Right lobe of liver (tissue), 6 donors: ENCODE data around the gene SLC31A1. TPM values are rescaled to one million over a fixed set of nuclear protein-coding genes. Genes with fewer than 3 reads are reported as not detected.

Experiments
- ATAC-seq, 4 donors: fragments of 200-7000 bp; cut with Tn5 transposase; one replicate each; pipeline ENCODE4 v1.9.1; 2020; ENCODE audit warnings: mild to moderate bottlenecking in 4 of 4, moderate library complexity in 4 of 4
- DNase-seq, 3 donors: peaks; one replicate each; pipeline ENCODE4 v3.0.0-alpha.2; 2020
- H3K27ac ChIP-seq, 3 donors: fragments of 200-600 bp; one replicate each; pipeline ENCODE4 v1.8.0; 2022
- H3K27me3 ChIP-seq, 2 donors: fragments of 200-600 bp; one replicate each; pipeline ENCODE4 v1.8.0; 2022
- H3K36me3 ChIP-seq, 4 donors: fragments of 200-600 bp; sonication (generic) in 1 of 4; one replicate each; pipeline versions ENCODE4 v1.5.1 to v1.8.0; 2017 to 2022; ENCODE audit warnings: control low read depth in 1 of 4
- H3K4me1 ChIP-seq, 4 donors: fragments of 200-600 bp; sonication (generic) in 1 of 4; one replicate each; pipeline versions ENCODE4 v1.5.1 to v1.8.0; 2017 to 2022; ENCODE audit warnings: control low read depth in 1 of 4
- H3K4me3 ChIP-seq, 3 donors: fragments of 200-600 bp; one replicate each; pipeline ENCODE4 v1.8.0; 2022
- H3K9me3 ChIP-seq, 4 donors: fragments of 200-600 bp; sonication (generic) in 1 of 4; one replicate each; pipeline versions ENCODE4 v1.5.1 to v1.8.0; 2017 to 2022; ENCODE audit warnings: control low read depth in 1 of 4
- CTCF ChIP-seq, 4 donors: fragments of 200-600 bp in 3 of 4; fragments of 450-650 bp in 1 of 4; IDR thresholded peaks; one replicate each; pipeline versions ENCODE4 v1.5.1 to v1.8.0; 2016 to 2022; ENCODE audit warnings: antibody characterized with exemption in 4 of 4, mild to moderate bottlenecking in 2 of 4
- POLR2A ChIP-seq: fragments of 450-650 bp; IDR thresholded peaks from one replicate; pipeline ENCODE4 v1.6.1; 2017; ENCODE audit warnings: antibody characterized with exemption, mild to moderate bottlenecking
- WGBS: methylation state at CpG from one replicate; pipeline ENCODE4 v1.1.6; 2018; ENCODE audit warnings: low coverage, low lambda C conversion rate; ENCODE audit not compliant: insufficient coverage; ENCODE audit errors: missing lambda C conversion rate; 5-methylcytosine and 5-hydroxymethylcytosine counted together
- intact Hi-C, 2 donors: fragments of 100-400 bp; cut with DNase I; formaldehyde crosslinking; loops; one replicate each; pipeline versions ENCODE4 v1.11.2 to v1.14.1; 2022
- total RNA-seq, 6 experiments: library from RNA; depleted of rRNA in 2 of 6; stranded (reverse); fragments of >200 nt in 2 of 6; fragmentation: NEBNext Ultra II Directional in 3 of 6; extraction: Animal tissue kit (Norgen Biotek cat#: 25700) in 3 of 6; gene quantifications; one replicate each; pipeline versions ENCODE4 v1.1.0 to v1.2.4, GENCODE V29; 2016 to 2023
- donor health status: DM: no; HTN: yes; CAD: no.
- donor health status: DM: no; HTN: no; CAD: no.
- donor health status: DM: no; HTN: no; CAD: no.
- donor health status: DM: no; HTN: yes; CAD: no.
- donor health status: DM: no; HTN: yes; CAD: no.

SLC31A1 gene
- total RNA-seq, 6 experiments from 2014 or later, result 48.0 to 92.6 (median 71.5) TPM

DNA sequence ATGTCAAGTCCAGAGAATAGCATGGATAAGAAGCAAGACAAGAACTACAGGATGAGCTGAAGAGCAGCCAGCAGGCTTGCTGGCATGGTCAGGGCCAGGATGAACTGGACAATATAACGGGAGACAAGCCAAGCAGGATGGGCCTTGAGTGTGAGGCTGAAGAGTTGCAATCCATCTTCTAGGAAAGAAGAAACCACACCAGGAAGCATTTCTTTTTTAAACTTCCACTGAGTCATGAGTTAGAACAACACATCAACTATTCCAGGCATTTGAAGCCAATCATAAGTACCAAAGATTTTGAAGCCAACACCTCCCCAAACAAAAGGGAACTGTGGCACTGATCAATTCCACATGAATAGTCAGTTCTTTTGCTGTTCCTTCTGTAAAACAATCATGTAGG, 43.3 kb upstream of the SLC31A1 start:
- Histone ChIP-seq H3K27me3 (no peaks in the 10 kb centered on the region), H3K36me3 (peaks cover 0 to 76% (median 25%) of the 10 kb centered on the region in 4 donors)
- WGBS, result 30% methylated on average over 1 of the region's 1 CpG

DNA sequence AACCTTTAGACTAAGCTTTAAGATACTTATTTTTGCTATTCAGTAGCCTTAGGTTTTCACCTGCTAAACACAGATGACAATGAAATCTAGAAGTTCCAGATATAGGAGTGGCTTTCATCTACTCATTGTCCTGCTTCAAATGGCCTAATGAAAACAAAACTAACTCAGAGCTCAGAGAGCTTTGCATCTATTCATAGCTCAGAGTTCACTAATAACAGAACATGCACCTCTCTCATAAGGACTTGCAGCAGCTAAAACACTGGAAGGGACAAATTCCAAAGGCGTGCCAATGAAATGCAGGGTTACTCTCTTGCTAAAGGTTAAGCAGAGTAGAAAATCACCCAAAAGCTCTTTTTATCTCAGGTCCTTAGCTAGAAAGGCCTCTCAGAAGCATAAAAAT, 41.5 kb upstream of the SLC31A1 start:
- Histone ChIP-seq H3K36me3 (peaks cover 0 to 80% (median 33%) of the 10 kb centered on the region in 4 donors), H3K27me3 (no peaks in the 10 kb centered on the region), H3K4me1 (no peaks in the 10 kb centered on the region), H3K27ac (no peak overlapping the region), H3K9me3 (no peaks in the 10 kb centered on the region), H3K4me3 (no peak overlapping the region)
- no peak for DNase-seq
- TF ChIP-seq CTCF (IDR thresholded peaks at IDR 0.05) (no peak), POLR2A (no peak)
- WGBS, result 17% methylated on average over 1 of the region's 1 CpG
- peak in 1 of 4 donors; percentile 55 for ATAC-seq
- intact Hi-C loops, result no loop called here

More for the DNA sequence above, 43.3 kb upstream of the SLC31A1 start:
- TF ChIP-seq POLR2A (no peak), CTCF (IDR thresholded peaks at IDR 0.05) (no peak)
- DNase-seq (no peak), ATAC-seq (no peak)
- Histone ChIP-seq H3K9me3 (no peaks in the 10 kb centered on the region), H3K4me3 (no peak overlapping the region), H3K27ac (no peak overlapping the region), H3K4me1 (peaks cover 0 to 7% (median 2%) of the 10 kb centered on the region in 4 donors)
- intact Hi-C loops, result no loop called here

GRCh38 chr9:113181165-113181564, 40.2 kb upstream of the SLC31A1 start:
- Histone ChIP-seq H3K4me3 (no peak overlapping the region), H3K9me3 (no peaks in the 10 kb centered on the region), H3K27me3 (no peaks in the 10 kb centered on the region), H3K4me1 (no peaks in the 10 kb centered on the region), H3K27ac (no peak overlapping the region), H3K36me3 (peaks cover 0 to 81% (median 31%) of the 10 kb centered on the region in 4 donors)
- DNase-seq, result no peak
- intact Hi-C loops, result no loop called here
- ATAC-seq, result no peak
- no peak for TF ChIP-seq POLR2A
- TF ChIP-seq CTCF (IDR thresholded peaks at IDR 0.05), result no peak

DNA sequence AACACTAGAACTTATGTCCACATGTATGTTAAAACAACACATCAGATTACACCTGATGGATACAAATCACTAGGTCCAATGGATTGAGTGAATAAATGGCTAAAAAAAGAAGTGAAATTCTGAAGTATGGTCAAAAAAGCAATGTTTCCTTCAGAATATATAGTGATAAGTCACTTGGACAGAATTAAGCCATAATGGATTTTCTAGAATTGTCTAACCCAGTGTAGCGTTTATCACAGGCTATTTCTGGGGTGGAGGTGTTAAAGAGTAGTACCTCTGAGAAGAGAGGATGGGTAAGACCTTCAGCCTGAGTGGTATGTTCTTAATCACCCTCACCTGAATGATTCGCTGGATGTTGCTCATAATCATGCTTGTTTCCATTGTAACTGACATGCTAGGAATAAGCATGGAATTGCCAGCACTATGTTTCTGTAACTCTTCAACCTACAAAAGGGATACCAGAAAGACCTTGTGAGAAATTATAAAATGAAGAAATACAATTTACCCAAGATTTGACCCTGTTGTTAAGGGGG, 37.3 kb upstream of the SLC31A1 start:
- TF ChIP-seq POLR2A (no peak), CTCF (IDR thresholded peaks at IDR 0.05) (no peak)
- no peak overlapping the region for H3K27ac ChIP-seq
- intact Hi-C loops, result no loop called here
- ATAC-seq (no peak), DNase-seq (no peak)
- H3K36me3 ChIP-seq, result peaks cover 0 to 75% (median 39%) of the 10 kb centered on the region in 4 donors
- H3K4me3 ChIP-seq, result no peak overlapping the region
- no peaks in the 10 kb centered on the region for H3K4me1 ChIP-seq
- H3K27me3 ChIP-seq, result no peaks in the 10 kb centered on the region
- WGBS, result 100% methylated on average over 1 of the region's 2 CpGs
- H3K9me3 ChIP-seq, result no peaks in the 10 kb centered on the region

DNA sequence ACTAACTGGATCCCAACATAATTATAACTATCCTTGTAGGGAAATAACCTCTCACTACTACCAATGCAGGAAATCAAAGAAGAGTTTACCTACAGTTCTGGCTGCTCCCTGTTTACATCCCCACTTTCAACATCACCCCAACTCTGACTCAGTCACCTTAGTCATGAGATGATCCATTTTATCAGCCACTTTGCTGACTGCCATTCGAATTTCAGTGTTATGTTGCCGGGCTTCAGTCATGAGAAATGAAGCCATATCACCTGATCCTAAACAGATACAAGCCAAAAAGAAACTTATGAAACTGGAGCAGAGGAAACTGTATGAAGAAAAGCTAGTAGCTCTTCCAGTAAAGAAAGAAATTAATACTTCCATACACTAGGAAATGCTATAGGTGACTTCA, 36.8 kb upstream of the SLC31A1 start:
- H3K27ac ChIP-seq, result no peak overlapping the region
- no peaks in the 10 kb centered on the region for H3K27me3 ChIP-seq
- intact Hi-C loops, result no loop called here
- no peak for ATAC-seq
- no peak overlapping the region for H3K4me3 ChIP-seq
- no peak for DNase-seq
- no peak for TF ChIP-seq POLR2A
- H3K36me3 ChIP-seq, result peaks cover 0 to 74% (median 39%) of the 10 kb centered on the region in 4 donors
- no peaks in the 10 kb centered on the region for H3K9me3 ChIP-seq
- no peaks in the 10 kb centered on the region for H3K4me1 ChIP-seq
- 72% methylated on average over 2 of the region's 2 CpGs for WGBS
